GM19397 (cell line): ENCODE measurements around the gene PITRM1.

Experiments
- ATAC-seq: cut with Tn5 transposase; IDR thresholded peaks from one replicate; pipeline ENCODE4 v1.9.1; 2021; ENCODE audit warnings: mild to moderate bottlenecking, moderate library complexity; ENCODE audit not compliant: unreplicated experiment

PITRM1 gene

GRCh38 chr10:3105166-3105565 lies 67.4 kb downstream of the PITRM1 start:
- ATAC-seq: no peak

- ATAC-seq: no peak
Measured at GRCh38 chr10:3104251-3104918, 68.2 kb downstream of the PITRM1 start.

- ATAC-seq: no peak
Measured at GRCh38 chr10:3103646-3104045, 68.9 kb downstream of the PITRM1 start.

- no peak for ATAC-seq
Measured at GRCh38 chr10:3102720-3103427, 69.7 kb downstream of the PITRM1 start.

GRCh38 chr10:3100856-3101640 lies 71.5 kb downstream of the PITRM1 start:
- no peak for ATAC-seq

- ATAC-seq: no peak
Measured at GRCh38 chr10:3100093-3100792, 72.3 kb downstream of the PITRM1 start.

- no peak for ATAC-seq
Measured at GRCh38 chr10:3099291-3100092, 73.1 kb downstream of the PITRM1 start.

GRCh38 chr10:3098689-3099088 lies 73.9 kb downstream of the PITRM1 start:
- no peak for ATAC-seq

GRCh38 chr10:3097160-3097559 lies 75.4 kb downstream of the PITRM1 start:
- ATAC-seq: no peak

GRCh38 chr10:3096149-3096548 lies 76.4 kb downstream of the PITRM1 start:
- ATAC-seq: no peak

- ATAC-seq: no peak
Measured at GRCh38 chr10:3095373-3096139, 77.0 kb downstream of the PITRM1 start.

- ATAC-seq: no peak
Measured at GRCh38 chr10:3094609-3095036, 78.0 kb downstream of the PITRM1 start.

- no peak for ATAC-seq
Measured at GRCh38 chr10:3093996-3094395, 78.6 kb downstream of the PITRM1 start.

GRCh38 chr10:3091921-3092320 lies 80.7 kb downstream of the PITRM1 start:
- ATAC-seq: no peak

GRCh38 chr10:3090914-3091787 lies 81.4 kb downstream of the PITRM1 start:
- no peak for ATAC-seq

GRCh38 chr10:3090388-3090787 lies 82.2 kb downstream of the PITRM1 start:
- ATAC-seq: no peak
